Measurements from ENCODE around the gene KCNE1. TPM values are rescaled to one million over a fixed set of nuclear protein-coding genes. Genes with fewer than 3 reads are reported as not detected.

The KCNE1 gene
- total and polyA plus RNA-seq, 2 of the 13 experiments (the other 11 are each of a cell fraction or from before 2014, with no cell fraction given) = 0.35 TPM; not detected in 1

DNA sequence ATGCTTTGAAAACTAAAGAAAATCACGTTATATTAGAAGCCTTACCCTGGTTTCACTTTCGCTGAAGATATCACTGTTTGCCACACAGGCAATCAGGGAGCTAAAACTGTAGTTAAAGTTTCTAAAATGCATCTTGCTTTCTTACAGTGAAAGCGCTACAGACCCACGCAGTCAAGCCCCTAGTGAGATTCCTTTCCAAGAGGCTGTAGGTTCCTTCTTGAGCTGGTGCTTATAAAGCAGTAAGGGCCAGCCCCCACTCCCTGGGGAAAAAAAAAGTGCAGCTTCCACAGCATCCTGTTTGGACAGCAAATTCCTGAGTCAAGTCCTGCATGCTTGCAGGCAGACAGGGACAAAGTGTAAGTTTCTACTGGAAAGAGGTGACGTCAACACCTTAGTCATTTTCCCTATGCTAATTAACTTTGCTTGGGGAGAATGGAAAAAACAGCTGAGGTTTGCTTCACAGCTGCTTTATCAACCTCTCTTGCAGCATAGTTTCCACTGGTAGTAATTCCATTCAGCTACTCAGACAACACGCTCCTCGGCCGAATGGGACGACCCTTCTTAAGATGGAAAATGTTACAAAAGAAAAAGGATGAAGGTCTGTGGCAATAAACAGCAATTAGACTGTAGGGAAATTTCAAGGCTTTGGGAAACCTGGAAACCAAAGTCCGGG, 14.7 kb upstream of the KCNE1 start (continued):
- TF ChIP-seq, protein P1, sequence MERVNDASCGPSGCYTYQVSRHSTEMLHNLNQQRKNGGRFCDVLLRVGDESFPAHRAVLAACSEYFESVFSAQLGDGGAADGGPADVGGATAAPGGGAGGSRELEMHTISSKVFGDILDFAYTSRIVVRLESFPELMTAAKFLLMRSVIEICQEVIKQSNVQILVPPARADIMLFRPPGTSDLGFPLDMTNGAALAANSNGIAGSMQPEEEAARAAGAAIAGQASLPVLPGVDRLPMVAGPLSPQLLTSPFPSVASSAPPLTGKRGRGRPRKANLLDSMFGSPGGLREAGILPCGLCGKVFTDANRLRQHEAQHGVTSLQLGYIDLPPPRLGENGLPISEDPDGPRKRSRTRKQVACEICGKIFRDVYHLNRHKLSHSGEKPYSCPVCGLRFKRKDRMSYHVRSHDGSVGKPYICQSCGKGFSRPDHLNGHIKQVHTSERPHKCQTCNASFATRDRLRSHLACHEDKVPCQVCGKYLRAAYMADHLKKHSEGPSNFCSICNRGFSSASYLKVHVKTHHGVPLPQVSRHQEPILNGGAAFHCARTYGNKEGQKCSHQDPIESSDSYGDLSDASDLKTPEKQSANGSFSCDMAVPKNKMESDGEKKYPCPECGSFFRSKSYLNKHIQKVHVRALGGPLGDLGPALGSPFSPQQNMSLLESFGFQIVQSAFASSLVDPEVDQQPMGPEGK (CRISPR knock-in tag; IDR thresholded peaks at IDR 0.05) = peak; percentile 91
- TF ChIP-seq, protein P2, sequence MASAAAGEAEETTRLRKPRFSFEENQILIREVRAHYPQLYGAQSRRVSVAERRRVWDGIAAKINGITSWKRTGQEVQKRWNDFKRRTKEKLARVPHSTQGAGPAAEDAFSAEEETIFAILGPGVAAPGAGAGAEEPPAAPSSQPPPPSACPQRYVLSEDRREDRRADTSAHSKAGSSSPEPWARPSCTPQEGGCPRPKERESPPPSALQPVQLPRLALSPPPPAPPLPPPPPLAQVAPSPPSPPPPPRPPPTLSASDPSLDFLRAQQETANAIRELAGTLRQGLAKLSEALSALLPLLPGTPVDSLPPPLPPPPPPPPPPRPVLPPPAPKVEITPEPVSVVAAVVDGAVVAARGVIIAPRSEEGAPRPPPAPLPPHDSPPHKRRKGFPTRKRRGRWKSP (CRISPR knock-in tag; IDR thresholded peaks at IDR 0.05) = no peak
- TF ChIP-seq ZNF253 (CRISPR knock-in tag; IDR thresholded peaks at IDR 0.05; ENCODE audit: borderline replicate concordance) = no peak
- TF ChIP-seq, protein P3, sequence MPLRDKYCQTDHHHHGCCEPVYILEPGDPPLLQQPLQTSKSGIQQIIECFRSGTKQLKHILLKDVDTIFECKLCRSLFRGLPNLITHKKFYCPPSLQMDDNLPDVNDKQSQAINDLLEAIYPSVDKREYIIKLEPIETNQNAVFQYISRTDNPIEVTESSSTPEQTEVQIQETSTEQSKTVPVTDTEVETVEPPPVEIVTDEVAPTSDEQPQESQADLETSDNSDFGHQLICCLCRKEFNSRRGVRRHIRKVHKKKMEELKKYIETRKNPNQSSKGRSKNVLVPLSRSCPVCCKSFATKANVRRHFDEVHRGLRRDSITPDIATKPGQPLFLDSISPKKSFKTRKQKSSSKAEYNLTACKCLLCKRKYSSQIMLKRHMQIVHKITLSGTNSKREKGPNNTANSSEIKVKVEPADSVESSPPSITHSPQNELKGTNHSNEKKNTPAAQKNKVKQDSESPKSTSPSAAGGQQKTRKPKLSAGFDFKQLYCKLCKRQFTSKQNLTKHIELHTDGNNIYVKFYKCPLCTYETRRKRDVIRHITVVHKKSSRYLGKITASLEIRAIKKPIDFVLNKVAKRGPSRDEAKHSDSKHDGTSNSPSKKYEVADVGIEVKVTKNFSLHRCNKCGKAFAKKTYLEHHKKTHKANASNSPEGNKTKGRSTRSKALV (CRISPR knock-in tag; IDR thresholded peaks at IDR 0.05) = peak; percentile 29; the same call in 1 of the 2 replicates
- no peak for TF ChIP-seq FOXK2 (IDR thresholded peaks at IDR 0.05)
- no peak for TF ChIP-seq MATR3 (CRISPR knock-in tag; IDR thresholded peaks at IDR 0.05)
- TF ChIP-seq PITX1 (CRISPR knock-in tag; IDR thresholded peaks at IDR 0.05) = peak; percentile 76; the same call in 1 of the 2 replicates
- TF ChIP-seq ZNF251 (CRISPR knock-in tag; IDR thresholded peaks at IDR 0.05) = no peak
- no peak for TF ChIP-seq MTF1 (CRISPR knock-in tag; IDR thresholded peaks at IDR 0.05)
- peak; percentile 77; the same call in 1 of the 2 replicates for TF ChIP-seq MEIS2 (CRISPR knock-in tag; IDR thresholded peaks at IDR 0.05)
- no peak for TF ChIP-seq ZNF431 (CRISPR knock-in tag; IDR thresholded peaks at IDR 0.05; ENCODE audit: borderline replicate concordance, low read depth)
- TF ChIP-seq, protein P4, sequence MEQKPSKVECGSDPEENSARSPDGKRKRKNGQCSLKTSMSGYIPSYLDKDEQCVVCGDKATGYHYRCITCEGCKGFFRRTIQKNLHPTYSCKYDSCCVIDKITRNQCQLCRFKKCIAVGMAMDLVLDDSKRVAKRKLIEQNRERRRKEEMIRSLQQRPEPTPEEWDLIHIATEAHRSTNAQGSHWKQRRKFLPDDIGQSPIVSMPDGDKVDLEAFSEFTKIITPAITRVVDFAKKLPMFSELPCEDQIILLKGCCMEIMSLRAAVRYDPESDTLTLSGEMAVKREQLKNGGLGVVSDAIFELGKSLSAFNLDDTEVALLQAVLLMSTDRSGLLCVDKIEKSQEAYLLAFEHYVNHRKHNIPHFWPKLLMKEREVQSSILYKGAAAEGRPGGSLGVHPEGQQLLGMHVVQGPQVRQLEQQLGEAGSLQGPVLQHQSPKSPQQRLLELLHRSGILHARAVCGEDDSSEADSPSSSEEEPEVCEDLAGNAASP (CRISPR knock-in tag; IDR thresholded peaks at IDR 0.05; ENCODE audit: borderline replicate concordance) = peak; percentile 56; the same call in 1 of the 2 replicates
- TF ChIP-seq PHF5A (CRISPR knock-in tag; IDR thresholded peaks at IDR 0.05; ENCODE audit: low read depth, unreplicated experiment) = no peak
- 0 out of 2 replicates have a peak, but pooled peaks have one; percentile 23 for TF ChIP-seq ZBTB7B (CRISPR knock-in tag; IDR thresholded peaks at IDR 0.05)
- TF ChIP-seq, protein P5, sequence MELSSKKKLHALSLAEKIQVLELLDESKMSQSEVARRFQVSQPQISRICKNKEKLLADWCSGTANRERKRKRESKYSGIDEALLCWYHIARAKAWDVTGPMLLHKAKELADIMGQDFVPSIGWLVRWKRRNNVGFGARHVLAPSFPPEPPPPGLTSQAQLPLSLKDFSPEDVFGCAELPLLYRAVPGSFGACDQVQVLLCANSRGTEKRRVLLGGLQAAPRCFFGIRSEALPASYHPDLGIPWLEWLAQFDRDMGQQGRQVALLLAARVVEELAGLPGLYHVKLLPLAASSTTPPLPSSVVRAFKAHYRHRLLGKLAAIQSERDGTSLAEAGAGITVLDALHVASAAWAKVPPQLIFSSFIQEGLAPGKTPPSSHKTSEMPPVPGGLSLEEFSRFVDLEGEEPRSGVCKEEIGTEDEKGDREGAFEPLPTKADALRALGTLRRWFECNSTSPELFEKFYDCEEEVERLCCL (CRISPR knock-in tag; IDR thresholded peaks at IDR 0.05; ENCODE audit: borderline replicate concordance) = no peak
- TF ChIP-seq, protein P6, sequence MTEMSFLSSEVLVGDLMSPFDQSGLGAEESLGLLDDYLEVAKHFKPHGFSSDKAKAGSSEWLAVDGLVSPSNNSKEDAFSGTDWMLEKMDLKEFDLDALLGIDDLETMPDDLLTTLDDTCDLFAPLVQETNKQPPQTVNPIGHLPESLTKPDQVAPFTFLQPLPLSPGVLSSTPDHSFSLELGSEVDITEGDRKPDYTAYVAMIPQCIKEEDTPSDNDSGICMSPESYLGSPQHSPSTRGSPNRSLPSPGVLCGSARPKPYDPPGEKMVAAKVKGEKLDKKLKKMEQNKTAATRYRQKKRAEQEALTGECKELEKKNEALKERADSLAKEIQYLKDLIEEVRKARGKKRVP (CRISPR knock-in tag; IDR thresholded peaks at IDR 0.05) = no peak
